Body of pancreas (tissue), 4 donors: ENCODE measurements around the gene NTPCR.

Experiments
- POLR2A ChIP-seq, 3 donors: fragments of 450-650 bp; IDR thresholded peaks; one replicate each; pipeline ENCODE4 v1.6.1; 2016; ENCODE audit warnings: antibody characterized with exemption in 3 of 3, mild to moderate bottlenecking in 2 of 3
- TF ChIP-seq, protein P1 (sequence below), 7 experiments: fragments of 450-650 bp in 4 of 7; fragments of 200-600 bp in 3 of 7; sonication (generic) in 3 of 7; IDR thresholded peaks; one replicate each; pipeline ENCODE4 v1.5.1; 2016 to 2019; ENCODE audit warnings: antibody characterized with exemption in 7 of 7

DNA sequence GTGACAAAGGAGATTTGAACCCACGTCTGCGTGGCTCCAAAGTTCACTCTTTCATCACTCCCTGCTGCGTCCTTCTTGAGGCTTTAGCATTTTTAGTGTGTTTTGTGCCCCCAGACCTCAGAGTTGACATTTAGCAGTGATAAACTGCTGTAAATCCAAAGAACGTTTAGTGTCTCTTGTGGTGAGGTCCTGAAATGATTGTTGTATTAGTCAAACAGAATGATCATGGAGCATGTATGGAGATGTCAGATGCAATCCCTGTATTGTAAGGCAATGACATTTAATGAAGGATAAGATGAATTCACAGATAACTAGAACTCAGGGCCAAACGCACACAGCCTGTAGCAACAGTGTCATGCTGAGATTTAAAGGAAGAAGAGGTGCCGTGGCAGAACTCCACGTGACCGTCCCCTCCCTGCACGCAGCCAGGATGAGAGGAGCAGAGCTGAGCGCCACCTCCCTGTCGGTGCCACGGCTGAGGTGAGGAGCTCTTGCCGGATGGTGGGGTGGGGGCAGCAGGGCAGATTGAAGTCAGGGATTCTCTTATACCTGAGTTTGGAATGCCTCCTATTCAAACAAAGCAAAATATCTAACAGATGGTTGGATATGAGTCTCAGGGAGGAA is 30.1 kb downstream of the NTPCR start:
- TF ChIP-seq, protein P1, sequence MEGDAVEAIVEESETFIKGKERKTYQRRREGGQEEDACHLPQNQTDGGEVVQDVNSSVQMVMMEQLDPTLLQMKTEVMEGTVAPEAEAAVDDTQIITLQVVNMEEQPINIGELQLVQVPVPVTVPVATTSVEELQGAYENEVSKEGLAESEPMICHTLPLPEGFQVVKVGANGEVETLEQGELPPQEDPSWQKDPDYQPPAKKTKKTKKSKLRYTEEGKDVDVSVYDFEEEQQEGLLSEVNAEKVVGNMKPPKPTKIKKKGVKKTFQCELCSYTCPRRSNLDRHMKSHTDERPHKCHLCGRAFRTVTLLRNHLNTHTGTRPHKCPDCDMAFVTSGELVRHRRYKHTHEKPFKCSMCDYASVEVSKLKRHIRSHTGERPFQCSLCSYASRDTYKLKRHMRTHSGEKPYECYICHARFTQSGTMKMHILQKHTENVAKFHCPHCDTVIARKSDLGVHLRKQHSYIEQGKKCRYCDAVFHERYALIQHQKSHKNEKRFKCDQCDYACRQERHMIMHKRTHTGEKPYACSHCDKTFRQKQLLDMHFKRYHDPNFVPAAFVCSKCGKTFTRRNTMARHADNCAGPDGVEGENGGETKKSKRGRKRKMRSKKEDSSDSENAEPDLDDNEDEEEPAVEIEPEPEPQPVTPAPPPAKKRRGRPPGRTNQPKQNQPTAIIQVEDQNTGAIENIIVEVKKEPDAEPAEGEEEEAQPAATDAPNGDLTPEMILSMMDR (IDR thresholded peaks at IDR 0.05), result no peak
- no peak for TF ChIP-seq POLR2A (IDR thresholded peaks at IDR 0.05)
